OCI-LY7 (cell line): ENCODE measurements around the gene B3GLCT. TPM values are rescaled to one million over a fixed set of nuclear protein-coding genes. Genes with fewer than 3 reads are reported as not detected.

Source experiments
- BruUV-seq: library from RNA; stranded (reverse); fragments of 400-500 nt; replicated peaks from 2 replicates; lab custom pipeline; 2021; lab: Mats Ljungman, UMichigan
- CTCF ChIA-PET: fragments of 300-600 bp; sonication (Branson Sonifier 250); formaldehyde crosslinking; loops from one replicate; lab custom pipeline; 2022; ENCODE audit warnings: antibody characterized with exemption; ENCODE audit not compliant: unreplicated experiment; lab: Charles Lee
- POLR2A ChIA-PET: fragments of 300-600 bp; sonication (Branson Sonifier 250); formaldehyde crosslinking; loops from one replicate; lab custom pipeline; 2022; ENCODE audit warnings: antibody characterized with exemption; lab: Charles Lee
- DNase-seq: peaks from one replicate; pipeline ENCODE4 v3.0.0-alpha.2; 2015; ENCODE audit warnings: low spot score
- H2AFZ ChIP-seq: fragments of 200-600 bp; sonication (generic), shearing (Covaris generic); 2 replicates; pipeline ENCODE4 v1.6.1; 2014; ENCODE audit warnings: mild to moderate bottlenecking, antibody characterized with exemption, low read length, moderate library complexity
- H3K27ac ChIP-seq: fragments of 200-600 bp; sonication (generic); 2 replicates; pipeline ENCODE4 v1.5.1; 2014; ENCODE audit warnings: mixed run types, low read depth, mild to moderate bottlenecking, moderate library complexity, low read length, inconsistent platforms; ENCODE audit not compliant: poor library complexity, severe bottlenecking
- H3K36me3 ChIP-seq: fragments of 200-600 bp; sonication (generic); 2 replicates; pipeline ENCODE4 v1.6.1; 2014; ENCODE audit warnings: mild to moderate bottlenecking, antibody characterized with exemption, low read length, moderate library complexity, mixed read lengths; ENCODE audit not compliant: insufficient read depth
- H3K4me1 ChIP-seq: fragments of 200-600 bp; sonication (generic); 2 replicates; pipeline ENCODE4 v1.5.1; 2014; ENCODE audit warnings: mild to moderate bottlenecking, low read length; ENCODE audit not compliant: insufficient read depth, poor library complexity, severe bottlenecking
- H3K4me2 ChIP-seq: fragments of 200-600 bp; sonication (generic); 2 replicates; pipeline ENCODE4 v1.6.1; 2014; ENCODE audit warnings: mild to moderate bottlenecking, low read length
- H3K4me3 ChIP-seq: fragments of 200-600 bp; sonication (generic); 2 replicates; pipeline ENCODE4 v1.5.1; 2014; ENCODE audit warnings: mild to moderate bottlenecking, low read depth, low read length; ENCODE audit not compliant: poor library complexity, severe bottlenecking
- H3K79me2 ChIP-seq: fragments of 200-600 bp; sonication (generic); 2 replicates; pipeline ENCODE4 v1.6.1; 2016; ENCODE audit warnings: low read depth, mild to moderate bottlenecking, low read length, moderate library complexity, mixed read lengths; ENCODE audit not compliant: insufficient read depth
- H3K9me2 ChIP-seq: fragments of 200-600 bp; sonication (generic); 2 replicates; pipeline ENCODE4 v1.6.1; 2016; ENCODE audit warnings: mild to moderate bottlenecking, low read length, mixed read lengths; ENCODE audit not compliant: insufficient read depth
- H3K9me3 ChIP-seq: fragments of 200-600 bp; sonication (generic); 2 replicates; pipeline ENCODE4 v1.6.1; 2014; ENCODE audit warnings: mild to moderate bottlenecking, mixed run types, low read length, mixed read lengths
- H4K20me1 ChIP-seq: fragments of 200-600 bp; sonication (generic); 2 replicates; pipeline ENCODE4 v1.6.1; 2014; ENCODE audit warnings: mild to moderate bottlenecking, antibody characterized with exemption, low read length, moderate library complexity, mixed read lengths; ENCODE audit not compliant: insufficient read depth
- CTCF ChIP-seq: fragments of 200-600 bp; sonication (generic); conservative IDR thresholded peaks from 2 replicates; pipeline ENCODE4 v1.5.1; 2014; ENCODE audit warnings: mild to moderate bottlenecking, antibody characterized with exemption, low read length, moderate library complexity, mixed read lengths
- EZH2phosphoT487 ChIP-seq: fragments of 200-600 bp; sonication (generic); IDR thresholded peaks from 2 replicates; pipeline ENCODE4 v1.6.1; 2018; ENCODE audit warnings: low read depth, borderline replicate concordance, mild to moderate bottlenecking, mixed run types, antibody characterized with exemption, low read length, moderate library complexity, mixed read lengths
- intact Hi-C: fragments of 100-400 bp; cut with micrococcal nuclease; formaldehyde crosslinking; loops from one replicate; pipeline ENCODE4 v1.10.0; 2022; ENCODE audit not compliant: unreplicated experiment
- total RNA-seq, 2 experiments: library from RNA; depleted of rRNA in 1 of 2; stranded (reverse); fragments of >200 nt in 1 of 2; shearing (Covaris generic) in 1 of 2; gene quantifications; 2 replicates each; pipeline ENCODE4 v1.2.3, GENCODE V29; 2014 to 2022

B3GLCT gene
- total RNA-seq, 2 experiments from 2014 or later, result 3.7 to 4.3 TPM

- ChIA-PET CTCF (no interaction called here), POLR2A (interaction anchor here (1.2 to 1.3 kb wide), 2 partner anchors 10 to 13 kb away, joined by 3 to 4 read pairs; no protein-coding TSS in a partner anchor)
- intact Hi-C loops, result no loop called here
- DNase-seq, result no peak
- no peak overlapping the region for H3K4me2 ChIP-seq
- H3K27ac ChIP-seq, result no peak overlapping the region
- H4K20me1 ChIP-seq, result no peaks in the 10 kb centered on the region
- no peak overlapping the region for H2AFZ ChIP-seq
- H3K36me3 ChIP-seq, result no peaks in the 10 kb centered on the region
- no peaks in the 10 kb centered on the region for H3K79me2 ChIP-seq
- H3K9me3 ChIP-seq, result no peaks in the 10 kb centered on the region
- peaks cover 4% of the 10 kb centered on the region for H3K4me1 ChIP-seq
- TF ChIP-seq CTCF (no peak), EZH2phosphoT487 (no peak)
- H3K4me3 ChIP-seq, result no peak overlapping the region
- H3K9me2 ChIP-seq, result no peaks in the 10 kb centered on the region
- no TSS peak for BruUV-seq
These were observed 4.2 kb upstream of the B3GLCT start for GRCh38 chr13:31195616-31196015.

GRCh38 chr13:31196992-31197391, 2.8 kb upstream of the B3GLCT start:
- no peak for DNase-seq
- Histone ChIP-seq H3K36me3 (no peaks in the 10 kb centered on the region), H3K9me2 (no peaks in the 10 kb centered on the region), H2AFZ (no peak overlapping the region), H3K79me2 (no peaks in the 10 kb centered on the region), H3K9me3 (no peaks in the 10 kb centered on the region), H3K4me2 (no peak overlapping the region), H3K27ac (no peak overlapping the region), H4K20me1 (no peaks in the 10 kb centered on the region), H3K4me3 (no peak overlapping the region), H3K4me1 (peaks cover 16% of the 10 kb centered on the region)
- BruUV-seq, result no TSS peak
- intact Hi-C loops, result no loop called here
- TF ChIP-seq CTCF (no peak), EZH2phosphoT487 (no peak)
- ChIA-PET CTCF (no interaction called here), POLR2A (no interaction called here)

GRCh38 chr13:31198519-31198918, 1.3 kb upstream of the B3GLCT start:
- Histone ChIP-seq H3K4me3 (no peak overlapping the region), H3K36me3 (no peaks in the 10 kb centered on the region), H3K4me1 (peaks cover 16% of the 10 kb centered on the region), H3K4me2 (no peak overlapping the region), H3K9me3 (no peaks in the 10 kb centered on the region), H2AFZ (no peak overlapping the region), H4K20me1 (no peaks in the 10 kb centered on the region), H3K27ac (no peak overlapping the region), H3K9me2 (no peaks in the 10 kb centered on the region), H3K79me2 (no peaks in the 10 kb centered on the region)
- DNase-seq, result no peak
- POLR2A ChIA-PET, result no interaction called here
- BruUV-seq, result no TSS peak
- CTCF ChIA-PET, result no interaction called here
- TF ChIP-seq EZH2phosphoT487 (no peak), CTCF (no peak)
- intact Hi-C loops, result no loop called here
